ENCODE results near the gene CIAO3.

- TF ChIP-seq ESRRA (CRISPR knock-in tag; IDR thresholded peaks at IDR 0.05; ENCODE audit: borderline replicate concordance) (no peak), CTCF (IDR thresholded peaks at IDR 0.05) (no peak), FOXJ3 (CRISPR knock-in tag; IDR thresholded peaks at IDR 0.05; ENCODE audit: borderline replicate concordance) (no peak), NFYB (CRISPR knock-in tag; conservative IDR thresholded peaks at IDR 0.05; ENCODE audit: low read depth) (no peak), MAX (CRISPR knock-in tag; IDR thresholded peaks at IDR 0.05) (no peak), JUN (CRISPR knock-in tag; IDR thresholded peaks at IDR 0.05) (no peak), GABPB1 (CRISPR knock-in tag; IDR thresholded peaks at IDR 0.05) (no peak), TCF7 (CRISPR knock-in tag; IDR thresholded peaks at IDR 0.05; ENCODE audit: low read depth) (no peak)
- TF ChIP-seq, protein P1, sequence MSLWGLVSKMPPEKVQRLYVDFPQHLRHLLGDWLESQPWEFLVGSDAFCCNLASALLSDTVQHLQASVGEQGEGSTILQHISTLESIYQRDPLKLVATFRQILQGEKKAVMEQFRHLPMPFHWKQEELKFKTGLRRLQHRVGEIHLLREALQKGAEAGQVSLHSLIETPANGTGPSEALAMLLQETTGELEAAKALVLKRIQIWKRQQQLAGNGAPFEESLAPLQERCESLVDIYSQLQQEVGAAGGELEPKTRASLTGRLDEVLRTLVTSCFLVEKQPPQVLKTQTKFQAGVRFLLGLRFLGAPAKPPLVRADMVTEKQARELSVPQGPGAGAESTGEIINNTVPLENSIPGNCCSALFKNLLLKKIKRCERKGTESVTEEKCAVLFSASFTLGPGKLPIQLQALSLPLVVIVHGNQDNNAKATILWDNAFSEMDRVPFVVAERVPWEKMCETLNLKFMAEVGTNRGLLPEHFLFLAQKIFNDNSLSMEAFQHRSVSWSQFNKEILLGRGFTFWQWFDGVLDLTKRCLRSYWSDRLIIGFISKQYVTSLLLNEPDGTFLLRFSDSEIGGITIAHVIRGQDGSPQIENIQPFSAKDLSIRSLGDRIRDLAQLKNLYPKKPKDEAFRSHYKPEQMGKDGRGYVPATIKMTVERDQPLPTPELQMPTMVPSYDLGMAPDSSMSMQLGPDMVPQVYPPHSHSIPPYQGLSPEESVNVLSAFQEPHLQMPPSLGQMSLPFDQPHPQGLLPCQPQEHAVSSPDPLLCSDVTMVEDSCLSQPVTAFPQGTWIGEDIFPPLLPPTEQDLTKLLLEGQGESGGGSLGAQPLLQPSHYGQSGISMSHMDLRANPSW (CRISPR knock-in tag; conservative IDR thresholded peaks at IDR 0.05; ENCODE audit: low read depth): no peak
These were observed 9.9 kb downstream of the CIAO3 start for GRCh38 chr16:730666-731509.
